Left cardiac atrium (tissue), 4 donors: ENCODE results near the gene AGPAT3. TPM values are rescaled to one million over a fixed set of nuclear protein-coding genes. Genes with fewer than 3 reads are reported as not detected.

Source experiments
- ATAC-seq, 2 donors: fragments of 200-7000 bp; cut with Tn5 transposase; one replicate each; pipeline ENCODE4 v1.9.1; 2020; ENCODE audit warnings: mild to moderate bottlenecking in 2 of 2, moderate library complexity in 2 of 2
- DNase-seq: peaks from one replicate; pipeline ENCODE4 v3.0.0-alpha.2; 2020
- intact Hi-C, 2 donors: fragments of 100-400 bp; cut with DNase I; formaldehyde crosslinking; loops; one replicate each; pipeline versions ENCODE4 v1.14.1 to v1.15.1; 2022 to 2023
- total RNA-seq, 2 donors: library from RNA; stranded (reverse); fragmentation: NEBNext Ultra II Directional; extraction: Animal tissue kit (Norgen Biotek cat#: 25700); gene quantifications; one replicate each; pipeline ENCODE4 v1.2.1, GENCODE V29; 2021
- donor health status: DM: no; HTN: yes; CAD: no.
- donor health status: DM: no; HTN: yes; CAD: no; lungs with severe emphysema.
- donor health status: DM: yes; HTN: yes; CAD: no.
- donor health status: Dilated cardiomyopathy.

The AGPAT3 gene
- total RNA-seq, 2 donors from 2014 or later: 65.1 to 69.4 TPM

DNA sequence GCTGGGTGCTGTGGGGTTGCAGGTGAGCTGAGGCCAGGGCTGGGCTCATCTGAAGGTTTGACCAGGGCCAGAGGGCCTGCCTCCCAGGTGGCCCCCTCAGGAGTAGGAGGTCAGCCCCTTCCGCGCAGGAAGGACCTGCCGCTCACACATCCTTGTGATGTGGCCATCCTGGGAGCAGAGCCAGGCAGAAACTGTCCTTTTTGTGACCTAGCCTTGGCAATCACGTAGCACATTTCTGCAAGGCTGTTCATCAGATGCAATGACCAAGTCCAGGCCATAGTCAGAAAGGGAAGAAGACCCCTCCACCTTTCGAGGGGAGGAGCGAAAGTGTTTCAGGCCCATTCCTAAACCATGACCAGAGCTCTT, 91.6 kb downstream of the AGPAT3 start:
- intact Hi-C loops: no loop called here
- ATAC-seq (peak; percentile 21 to 40), DNase-seq (no peak)

DNA sequence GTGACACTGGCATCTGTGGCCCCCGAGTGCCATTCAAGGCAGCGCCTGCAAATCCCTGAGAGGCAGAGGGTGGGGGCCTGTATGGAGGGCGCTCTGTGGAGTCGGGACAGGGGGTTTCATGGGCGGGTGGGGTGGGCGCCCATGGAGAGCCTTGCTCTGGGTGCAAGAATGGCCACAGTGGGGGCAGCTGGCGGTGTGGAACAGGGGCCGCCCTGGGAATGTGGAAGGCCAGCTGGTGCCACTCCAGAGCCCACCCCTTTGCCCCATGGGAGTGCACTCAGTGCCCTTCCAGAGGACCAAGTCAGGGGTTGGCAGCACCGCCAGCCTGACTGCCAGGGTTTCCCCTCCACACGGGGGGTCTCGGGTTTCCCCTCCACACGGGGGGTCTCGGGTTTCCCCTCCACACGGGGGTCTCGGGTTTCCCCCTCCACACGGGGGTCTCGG, 92.1 kb downstream of the AGPAT3 start:
- intact Hi-C loops: no loop called here
- DNase-seq (no peak), ATAC-seq (no peak)

DNA sequence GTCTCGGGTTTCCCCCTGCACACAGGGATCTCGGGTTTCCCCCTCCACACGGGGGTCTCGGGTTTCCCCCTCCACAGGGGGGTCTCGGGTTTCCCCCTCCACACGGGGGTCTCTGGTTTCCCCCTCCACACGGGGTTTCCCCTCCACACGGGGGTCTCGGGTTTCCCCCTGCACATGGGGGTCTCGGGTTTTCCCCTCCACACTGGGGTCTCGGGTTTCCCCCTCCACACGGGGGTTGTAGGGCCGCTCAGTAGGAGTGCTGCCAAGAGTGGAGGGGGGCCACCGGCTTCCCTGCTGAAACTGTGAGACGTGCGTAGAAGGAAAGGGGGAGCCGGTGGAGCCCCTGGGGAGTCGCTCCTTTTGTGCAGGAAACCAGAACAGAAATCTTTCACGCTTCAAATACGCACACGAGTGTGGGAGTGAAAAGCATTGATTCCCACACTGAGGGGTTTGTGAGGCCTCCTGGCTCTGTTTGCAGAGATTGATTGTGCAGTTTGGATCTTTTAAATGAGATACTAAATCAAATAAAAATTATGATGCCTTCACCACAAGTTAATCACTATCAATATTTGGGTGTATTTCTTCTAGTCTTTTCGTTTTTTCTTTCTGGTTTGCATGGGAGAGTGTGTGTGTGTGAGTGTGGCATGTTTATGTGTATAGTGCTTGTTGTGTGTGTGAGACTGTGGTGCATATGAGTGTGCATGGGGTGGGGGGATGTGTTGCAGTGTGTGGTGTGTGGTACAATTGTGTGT, 92.8 kb downstream of the AGPAT3 start:
- DNase-seq (no peak), ATAC-seq (no peak)
- intact Hi-C loops: no loop called here

DNA sequence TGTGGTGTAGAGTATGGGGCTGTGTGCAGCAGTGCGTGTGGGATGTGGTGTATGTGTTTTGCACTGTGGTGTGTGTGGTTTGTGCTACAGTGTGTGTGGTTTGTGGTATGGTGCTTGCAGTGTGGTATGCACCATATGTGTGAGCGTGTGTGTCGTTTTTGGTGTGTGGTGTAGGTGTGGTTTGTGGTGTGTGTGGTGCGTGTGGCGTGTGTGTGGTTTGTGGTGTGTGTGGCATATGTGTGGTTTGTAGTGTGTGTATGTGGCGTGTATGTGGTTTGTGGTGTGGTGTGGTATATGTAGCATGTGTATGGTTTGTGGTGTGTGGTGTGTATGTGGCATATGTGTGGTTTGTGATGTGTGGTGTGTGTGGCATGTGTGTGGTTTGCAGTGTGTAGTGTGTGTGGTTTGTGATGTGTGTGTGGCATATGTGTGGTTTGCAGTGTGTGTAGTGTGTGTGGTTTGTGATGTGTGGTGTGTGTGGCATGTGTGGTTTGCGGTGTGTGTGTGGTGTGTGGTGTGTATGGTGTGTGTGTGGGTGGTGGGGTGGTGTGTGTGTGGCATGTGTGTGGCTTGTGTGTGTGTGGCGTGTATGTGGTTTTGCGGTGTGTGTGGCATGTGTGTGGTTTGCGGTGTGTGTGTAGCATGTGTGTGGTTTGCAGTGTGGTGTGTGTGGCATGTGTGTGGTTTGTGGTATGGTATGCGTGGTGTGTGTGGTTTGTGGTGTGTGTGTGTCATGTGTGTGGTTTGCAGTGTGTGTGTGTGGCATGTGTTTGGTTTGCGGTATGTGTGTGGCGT, 93.5 kb downstream of the AGPAT3 start:
- no peak for DNase-seq
- no peak for ATAC-seq
- intact Hi-C loops: no loop called here

DNA sequence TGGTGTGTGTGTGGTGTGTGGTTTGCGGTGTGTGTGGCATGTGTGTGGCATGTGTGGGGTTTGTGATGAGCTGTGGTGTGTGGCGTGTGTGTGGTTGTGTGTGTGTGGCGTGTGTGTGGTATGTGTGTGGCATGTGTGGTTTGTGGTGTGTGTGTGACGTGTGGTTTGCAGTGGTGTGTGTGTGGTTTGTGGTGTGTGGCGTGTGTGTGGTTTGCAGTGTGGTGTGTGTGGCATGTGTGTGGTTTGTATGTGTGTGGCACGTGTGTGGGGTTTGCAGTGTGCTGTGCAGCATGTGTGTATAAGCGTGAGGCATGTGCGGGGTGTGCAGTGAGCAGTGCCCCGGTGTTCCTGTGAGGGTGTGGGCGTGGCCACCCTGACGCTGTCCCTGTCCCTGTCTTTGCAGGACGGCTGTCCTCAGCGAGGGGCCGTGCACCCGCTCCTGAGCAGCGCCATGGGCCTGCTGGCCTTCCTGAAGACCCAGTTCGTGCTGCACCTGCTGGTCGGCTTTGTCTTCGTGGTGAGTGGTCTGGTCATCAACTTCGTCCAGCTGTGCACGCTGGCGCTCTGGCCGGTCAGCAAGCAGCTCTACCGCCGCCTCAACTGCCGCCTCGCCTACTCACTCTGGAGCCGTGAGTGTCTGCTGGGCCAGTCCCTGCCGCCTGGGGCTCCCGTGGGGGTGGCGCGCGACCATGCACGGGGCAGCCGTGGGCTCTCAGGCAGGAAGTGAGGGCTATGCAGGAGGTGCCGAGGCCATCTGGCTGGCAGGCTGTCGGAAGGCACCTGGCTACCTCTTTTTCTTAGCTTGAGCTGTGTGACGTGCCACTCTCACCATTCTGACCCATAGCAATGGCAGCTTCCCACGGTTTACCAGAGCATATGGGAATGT, 94.5 kb downstream of the AGPAT3 start:
- no peak for DNase-seq
- intact Hi-C loops: loop anchor here in 1 of 2 donors (10.0 kb wide), 1 partner anchor 145 kb away; no protein-coding TSS in a partner anchor
- ATAC-seq: no peak

DNA sequence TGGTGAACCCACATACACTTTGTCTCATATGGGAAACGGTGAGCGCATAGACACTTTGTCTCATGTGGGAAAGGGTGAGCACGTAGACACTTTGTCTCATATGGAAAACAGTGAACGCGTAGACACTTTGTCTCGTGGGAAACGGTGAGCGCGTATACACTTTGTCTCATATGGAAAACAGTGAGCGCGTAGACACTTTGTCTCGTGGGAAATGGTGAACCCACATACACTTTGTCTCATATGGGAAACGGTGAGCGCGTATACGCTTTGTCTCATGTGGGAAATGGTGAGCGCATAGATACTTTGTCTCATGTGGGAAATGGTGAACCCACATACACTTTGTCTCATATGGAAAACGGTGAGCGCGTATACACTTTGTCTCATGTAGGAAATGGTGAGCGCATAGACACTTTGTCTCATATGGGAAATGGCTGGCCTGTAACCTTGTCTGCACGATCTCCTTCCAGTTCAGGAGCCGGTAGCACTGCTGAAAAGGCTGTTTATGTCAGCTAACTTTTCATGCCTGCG, 96.4 kb downstream of the AGPAT3 start:
- DNase-seq (no peak), ATAC-seq (no peak)
- intact Hi-C loops: loop anchor here in 1 of 2 donors (10.0 kb wide), 1 partner anchor 147 kb away; no protein-coding TSS in a partner anchor

DNA sequence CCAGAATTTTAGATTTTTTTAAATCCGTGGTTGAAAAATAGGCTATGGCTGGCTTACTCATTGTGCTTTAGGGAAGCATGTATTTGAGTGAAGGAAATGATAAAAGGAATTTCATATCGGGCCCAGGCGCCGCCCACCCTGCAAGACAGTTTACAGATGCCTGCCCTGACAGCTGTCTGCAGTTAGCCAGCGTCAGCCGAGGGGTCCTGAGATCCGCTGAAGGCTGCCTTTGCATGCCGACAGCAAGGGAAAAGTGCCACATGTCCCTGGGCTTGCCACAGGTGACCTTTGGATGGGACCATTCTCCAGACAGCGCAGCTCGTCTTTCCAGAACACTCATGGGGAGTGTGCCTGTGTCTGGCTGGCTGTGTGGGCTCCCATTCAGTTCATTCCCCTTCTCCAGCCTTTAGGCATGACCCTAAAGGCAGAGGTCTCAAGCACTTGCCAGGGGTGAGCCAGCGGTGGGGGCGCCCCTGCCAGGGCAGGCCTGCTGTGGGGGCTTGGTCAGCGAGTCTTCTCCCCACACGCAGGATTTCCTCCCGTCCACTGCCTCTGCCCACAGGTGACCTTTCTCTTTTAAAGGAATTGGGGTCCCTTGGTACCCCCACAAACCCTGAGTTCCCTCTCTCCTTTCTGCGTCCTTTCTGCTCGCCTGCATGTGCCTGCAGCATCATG, 101.0 kb downstream of the AGPAT3 start:
- no peak for ATAC-seq
- intact Hi-C loops: loop anchor here in 1 of 2 donors (10.0 kb wide), 1 partner anchor 151 kb away; no protein-coding TSS in a partner anchor
- DNase-seq: no peak

DNA sequence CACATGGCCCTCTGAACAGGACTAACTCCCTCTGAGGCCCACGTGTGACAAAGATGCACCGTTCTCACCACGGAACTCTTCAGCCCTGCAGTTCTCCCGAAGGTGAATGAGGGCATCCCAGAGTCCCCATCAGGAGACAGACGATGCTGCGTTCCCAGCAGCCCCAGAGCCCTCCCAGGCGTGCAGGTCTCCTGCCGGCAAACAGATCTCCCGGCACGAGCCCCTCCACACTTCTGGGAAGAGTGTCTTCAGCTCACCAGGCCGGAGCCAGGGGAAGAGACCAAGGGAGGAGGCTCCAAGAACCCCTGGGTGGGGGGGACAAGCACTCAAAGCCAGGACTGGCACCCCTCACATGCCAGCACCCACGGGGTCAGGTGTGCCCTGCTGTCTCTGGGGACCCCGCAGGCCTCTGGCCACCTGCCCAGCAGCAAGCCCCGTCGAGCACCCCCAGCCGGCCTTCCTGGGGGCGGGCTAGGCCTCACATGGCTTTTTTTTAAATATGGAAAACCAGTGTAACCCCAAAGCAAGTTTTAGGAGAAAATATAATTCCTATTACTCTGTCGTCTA, 102.0 kb downstream of the AGPAT3 start:
- no peak for DNase-seq
- ATAC-seq: no peak
- intact Hi-C loops: loop anchor here in 1 of 2 donors (10.0 kb wide), 1 partner anchor 152 kb away; no protein-coding TSS in a partner anchor

DNA sequence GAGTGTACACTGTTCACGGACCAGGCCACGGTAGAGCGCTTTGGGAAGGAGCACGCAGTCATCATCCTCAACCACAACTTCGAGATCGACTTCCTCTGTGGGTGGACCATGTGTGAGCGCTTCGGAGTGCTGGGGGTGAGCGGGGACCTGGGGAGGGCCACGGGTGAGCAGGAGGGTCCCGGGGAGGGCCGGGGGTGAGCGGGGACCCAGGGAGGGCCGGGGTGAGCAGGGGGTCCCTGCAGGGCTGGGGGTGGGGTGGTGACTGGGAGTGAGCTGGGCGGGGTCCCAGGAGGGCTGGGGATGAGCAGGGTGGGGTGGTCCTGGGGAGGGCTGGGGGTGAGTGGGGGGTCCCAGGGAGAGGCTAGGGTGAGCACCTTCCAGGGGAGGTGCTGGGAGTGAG, 103.0 kb downstream of the AGPAT3 start:
- DNase-seq (no peak), ATAC-seq (no peak)
- intact Hi-C loops: loop anchor here in 1 of 2 donors (10.0 kb wide), 1 partner anchor 153 kb away; no protein-coding TSS in a partner anchor

DNA sequence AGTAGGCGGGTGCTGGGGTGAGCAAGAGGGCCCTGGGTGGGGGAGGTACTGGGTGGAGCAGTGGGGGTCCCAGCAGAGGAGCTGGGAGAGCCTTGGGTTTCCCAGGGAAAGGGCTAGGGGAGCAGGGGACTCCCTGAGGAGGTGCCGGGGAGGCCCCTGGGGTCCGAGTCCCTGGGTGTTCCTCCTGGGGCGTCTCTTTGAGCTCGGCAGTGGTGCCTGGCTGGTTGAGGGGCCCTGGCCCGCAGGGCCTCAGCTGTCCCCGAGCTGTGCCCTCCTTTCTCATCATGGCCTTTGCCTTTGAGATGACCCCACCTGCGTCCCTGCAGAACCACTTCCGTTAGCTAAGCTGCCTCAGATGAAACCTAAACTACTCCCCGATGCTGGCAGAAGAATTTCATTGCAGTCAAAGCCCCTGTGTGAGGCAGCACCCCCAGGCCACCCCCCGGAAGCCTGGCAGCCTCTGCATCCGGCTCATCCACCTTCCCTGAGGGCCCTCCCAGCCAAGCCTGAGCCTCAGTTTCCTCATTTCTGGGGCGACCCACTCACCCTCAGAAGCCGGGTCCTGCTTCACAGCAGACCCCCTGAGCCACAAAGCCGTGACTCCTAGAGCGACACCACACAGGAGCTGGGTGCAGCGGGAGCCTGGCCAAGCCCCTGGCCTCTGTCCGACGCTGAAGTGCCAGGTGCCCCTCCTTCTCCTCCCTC, 103.5 kb downstream of the AGPAT3 start:
- intact Hi-C loops: loop anchor here in 1 of 2 donors (10.0 kb wide), 1 partner anchor 154 kb away; no protein-coding TSS in a partner anchor
- ATAC-seq (no peak), DNase-seq (no peak)

DNA sequence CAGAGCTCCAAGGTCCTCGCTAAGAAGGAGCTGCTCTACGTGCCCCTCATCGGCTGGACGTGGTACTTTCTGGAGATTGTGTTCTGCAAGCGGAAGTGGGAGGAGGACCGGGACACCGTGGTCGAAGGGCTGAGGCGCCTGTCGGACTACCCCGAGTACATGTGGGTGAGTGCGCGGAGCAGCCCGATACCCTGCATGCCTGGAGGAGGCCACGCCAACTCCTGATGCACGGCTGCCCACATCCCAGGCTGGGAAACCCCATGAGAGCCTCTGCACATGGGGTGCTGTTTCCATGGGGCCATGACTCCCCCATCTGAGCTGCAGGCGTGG, 104.1 kb downstream of the AGPAT3 start:
- ATAC-seq (no peak), DNase-seq (no peak)
- intact Hi-C loops: loop anchor here in 1 of 2 donors (10.0 kb wide), 1 partner anchor 154 kb away; no protein-coding TSS in a partner anchor

DNA sequence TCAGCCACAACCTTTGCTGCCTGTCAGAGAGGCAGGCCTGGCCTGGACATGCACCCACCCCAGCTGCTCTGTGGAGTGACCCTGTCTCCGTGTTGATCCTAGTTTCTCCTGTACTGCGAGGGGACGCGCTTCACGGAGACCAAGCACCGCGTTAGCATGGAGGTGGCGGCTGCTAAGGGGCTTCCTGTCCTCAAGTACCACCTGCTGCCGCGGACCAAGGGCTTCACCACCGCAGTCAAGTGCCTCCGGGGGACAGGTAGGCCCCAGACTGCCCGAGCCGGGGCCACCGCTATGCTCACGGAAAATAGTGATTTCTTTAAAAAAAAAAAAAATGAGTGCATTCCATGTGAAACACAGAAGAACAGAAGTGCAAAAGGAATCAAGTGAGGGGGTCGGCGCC, 105.5 kb downstream of the AGPAT3 start:
- no peak for DNase-seq
- intact Hi-C loops: no loop called here
- no peak for ATAC-seq

DNA sequence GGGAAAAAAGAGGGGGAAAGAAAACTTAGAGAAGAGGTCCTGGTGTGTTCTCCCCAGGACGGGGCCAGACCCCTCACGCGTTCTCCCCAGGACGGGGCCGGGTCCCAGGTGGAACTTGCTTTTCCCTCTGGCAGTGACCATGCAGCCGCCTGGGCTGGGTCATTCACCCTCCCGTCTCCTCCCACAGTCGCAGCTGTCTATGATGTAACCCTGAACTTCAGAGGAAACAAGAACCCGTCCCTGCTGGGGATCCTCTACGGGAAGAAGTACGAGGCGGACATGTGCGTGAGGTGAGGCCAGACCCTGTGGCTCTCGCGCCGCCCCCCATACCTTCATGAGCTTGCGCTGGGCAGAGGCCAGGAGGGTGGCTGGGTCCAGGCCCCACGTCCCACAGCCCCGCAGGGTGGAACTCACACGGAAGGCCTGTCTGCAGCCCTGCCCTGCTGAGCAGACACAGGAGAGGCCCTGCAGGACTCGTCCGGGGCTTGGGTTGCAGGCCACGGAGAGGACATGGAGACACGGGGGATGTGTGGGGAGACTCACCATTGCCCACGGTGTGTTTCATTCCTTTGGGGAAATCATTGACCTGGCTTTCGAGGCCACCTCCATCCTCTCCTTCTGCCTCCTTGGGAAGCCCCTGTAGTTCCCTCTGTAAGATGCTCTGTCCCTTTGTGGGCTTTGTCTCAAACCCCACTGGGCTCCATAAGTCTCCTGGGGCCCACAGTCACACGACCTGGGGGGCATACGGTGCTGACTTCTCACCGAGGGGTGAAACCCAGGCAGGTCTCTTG, 106.4 kb downstream of the AGPAT3 start:
- intact Hi-C loops: no loop called here
- ATAC-seq (no peak), DNase-seq (no peak)

DNA sequence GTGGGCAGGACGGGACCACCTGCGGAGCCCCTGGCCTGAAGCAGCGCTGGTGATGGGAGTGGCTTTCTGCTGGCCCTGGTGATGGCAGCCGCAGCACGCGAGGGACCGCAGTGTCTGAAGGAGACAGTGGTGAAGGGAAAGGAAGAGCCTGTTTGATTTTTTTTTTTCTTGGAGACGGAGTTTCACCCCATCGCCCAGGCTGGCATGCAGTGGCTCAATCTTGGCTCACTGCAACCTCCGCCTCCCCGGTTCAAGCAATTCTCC, 106.9 kb downstream of the AGPAT3 start:
- intact Hi-C loops: no loop called here
- DNase-seq (no peak), ATAC-seq (no peak)

DNA sequence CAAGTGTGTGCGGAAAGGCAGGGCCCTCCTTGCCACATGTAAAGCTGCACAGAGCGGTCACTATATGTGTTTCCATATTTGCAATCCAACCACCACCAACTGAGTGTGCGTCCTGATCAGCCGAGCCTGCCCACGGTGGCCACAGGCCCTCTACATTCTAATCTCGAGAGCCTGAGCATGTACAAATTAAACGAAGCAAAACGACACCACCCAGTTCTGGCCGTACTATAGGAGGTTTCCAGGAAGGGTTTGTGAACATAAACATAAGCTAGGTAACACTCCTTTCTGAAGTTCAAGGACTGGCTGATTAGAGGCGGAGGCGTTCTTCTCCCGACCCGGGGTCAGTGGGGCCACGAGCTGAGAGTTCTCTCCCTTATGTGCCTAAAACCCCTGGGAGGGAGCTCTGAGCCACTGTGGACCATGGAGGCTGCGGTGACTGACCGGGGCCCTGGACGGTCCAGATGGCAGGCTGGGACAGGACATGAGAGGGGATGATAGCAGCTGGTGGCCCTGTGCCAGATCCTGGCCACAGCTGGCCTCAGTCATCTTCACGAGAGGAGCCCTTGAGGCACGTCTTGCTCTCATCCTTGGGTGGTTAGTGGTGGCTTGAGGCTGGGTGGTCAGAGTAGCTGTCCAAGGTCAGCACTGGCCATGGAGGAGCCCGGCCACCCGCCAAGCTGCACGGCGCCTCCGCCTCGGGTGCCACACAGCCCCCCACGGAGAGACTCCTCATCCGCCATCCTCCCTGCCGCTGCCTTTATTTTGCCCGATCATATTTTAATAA, 108.0 kb downstream of the AGPAT3 start:
- DNase-seq (no peak), ATAC-seq (no peak)
- intact Hi-C loops: no loop called here

DNA sequence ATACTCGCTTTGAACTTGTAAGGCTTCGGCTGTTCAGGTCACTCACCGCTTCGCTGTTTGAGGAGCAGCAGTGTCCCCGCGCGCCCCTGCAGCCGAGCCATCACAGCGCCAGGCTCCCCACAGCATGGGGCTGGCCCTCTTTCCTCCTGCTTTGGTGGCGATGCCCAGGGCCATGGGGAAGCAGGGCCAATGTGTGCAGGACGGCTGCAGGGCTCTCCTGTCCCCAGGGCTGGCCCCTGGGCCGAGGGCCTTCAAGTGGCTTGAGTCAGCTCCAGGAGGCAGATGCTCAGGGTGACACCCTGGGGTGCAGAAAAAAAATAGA, 108.6 kb downstream of the AGPAT3 start:
- intact Hi-C loops: no loop called here
- ATAC-seq: no peak
- DNase-seq: no peak
